HEK293T (cell line): ENCODE measurements around the gene TBC1D2.

Experiments used
- CTCF ChIA-PET: fragments of 350-600 bp; formaldehyde crosslinking; extraction: SDS; loops from one replicate; lab custom pipeline; 2021; ENCODE audit warnings: antibody characterized with exemption, inconsistent platforms; lab: Yijun Ruan, JAX
- POLR2A ChIA-PET: fragments of 350-600 bp; formaldehyde crosslinking; extraction: SDS; loops from one replicate; lab custom pipeline; 2020; ENCODE audit warnings: antibody characterized with exemption, inconsistent platforms; lab: Yijun Ruan, JAX
- DNase-seq: peaks from one replicate; pipeline ENCODE4 v3.0.0; 2012; ENCODE audit warnings: mixed read lengths; ENCODE audit errors: extremely low spot score
- ARNT ChIP-seq: fragments of 450-650 bp; IDR thresholded peaks from 2 replicates; pipeline ENCODE4 v1.6.1; 2017; ENCODE audit warnings: mild to moderate bottlenecking
- BHLHE40 ChIP-seq: fragments of 450-650 bp; IDR thresholded peaks from 2 replicates; pipeline ENCODE4 v1.6.1; 2016; ENCODE audit warnings: mild to moderate bottlenecking, moderate library complexity, borderline replicate concordance
- ELF4 ChIP-seq: fragments of 450-650 bp; IDR thresholded peaks from 2 replicates; pipeline ENCODE4 v1.6.1; 2017; ENCODE audit warnings: antibody characterized with exemption
- FOXA1 ChIP-seq: fragments of 450-650 bp; IDR thresholded peaks from 2 replicates; pipeline ENCODE4 v1.6.1; 2016; ENCODE audit warnings: mild to moderate bottlenecking
- FOXK2 ChIP-seq: fragments of 450-650 bp; IDR thresholded peaks from 2 replicates; pipeline ENCODE4 v1.6.1; 2016; ENCODE audit warnings: mild to moderate bottlenecking
- FOXM1 ChIP-seq: fragments of 450-650 bp; IDR thresholded peaks from 2 replicates; pipeline ENCODE4 v1.6.1; 2017; ENCODE audit warnings: mild to moderate bottlenecking, borderline replicate concordance
- HDGF ChIP-seq: fragments of 450-650 bp; IDR thresholded peaks from 2 replicates; pipeline ENCODE4 v1.6.1; 2017; ENCODE audit warnings: antibody characterized with exemption, borderline replicate concordance
- L3MBTL2 ChIP-seq: fragments of 450-650 bp; conservative IDR thresholded peaks from 2 replicates; pipeline ENCODE4 v1.6.1; 2016; ENCODE audit warnings: mild to moderate bottlenecking
- LEF1 ChIP-seq: fragments of 450-650 bp; IDR thresholded peaks from 2 replicates; pipeline ENCODE4 v1.6.1; 2017; ENCODE audit warnings: mild to moderate bottlenecking, borderline replicate concordance
- NFRKB ChIP-seq: fragments of 450-650 bp; IDR thresholded peaks from 2 replicates; pipeline ENCODE4 v1.6.1; 2016; ENCODE audit warnings: mild to moderate bottlenecking, moderate library complexity
- SP1 ChIP-seq: fragments of 450-650 bp; IDR thresholded peaks from 2 replicates; pipeline ENCODE4 v1.6.1; 2017
- SUZ12 ChIP-seq: fragments of 450-650 bp; IDR thresholded peaks from 2 replicates; pipeline ENCODE4 v1.6.1; 2016; ENCODE audit warnings: mild to moderate bottlenecking
- ZNF384 ChIP-seq: fragments of 450-650 bp; IDR thresholded peaks from 2 replicates; pipeline ENCODE4 v1.6.1; 2016
- TF ChIP-seq, protein P1 (sequence below): fragments of 450-650 bp; IDR thresholded peaks from 2 replicates; pipeline ENCODE4 v1.6.1; 2016

The TBC1D2 gene

DNA sequence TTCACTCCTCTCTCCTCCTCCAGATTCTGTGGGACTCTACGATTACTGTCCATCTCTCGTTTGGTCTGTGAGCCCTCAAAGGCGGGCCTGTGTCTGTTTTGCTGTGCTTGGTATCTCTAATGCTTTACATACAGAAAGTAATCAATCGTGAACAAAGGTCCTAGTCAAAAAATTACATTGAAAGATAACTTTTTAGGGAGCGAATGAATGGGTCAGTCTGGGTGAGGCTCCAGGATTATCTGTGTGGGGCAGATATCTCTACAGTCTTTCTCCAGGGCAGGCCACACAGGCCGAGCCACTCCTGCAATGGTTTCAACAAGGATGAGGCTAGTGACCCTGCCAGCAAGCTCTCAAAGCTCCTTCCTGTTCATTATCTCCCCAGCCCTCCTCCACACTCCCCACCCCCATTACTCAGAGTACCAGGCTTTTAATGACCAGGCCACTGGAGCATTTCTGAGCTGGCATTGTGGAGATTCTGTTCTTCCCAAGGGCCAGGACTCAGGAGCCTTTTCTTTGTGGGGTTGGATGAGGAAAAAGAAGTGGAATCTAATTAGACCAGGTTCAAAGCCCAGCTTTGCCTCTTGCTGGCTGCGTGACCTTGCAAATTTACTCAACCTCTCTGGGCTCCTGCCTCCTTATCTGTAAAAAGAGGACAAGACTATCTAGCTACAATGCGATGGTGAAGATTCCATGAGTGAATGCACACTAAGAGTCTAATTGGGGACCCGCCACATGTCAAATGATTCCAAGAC lies 73.2 kb downstream of the TBC1D2 start:
- ChIA-PET CTCF (no interaction called here), POLR2A (no interaction called here)
- TF ChIP-seq LEF1 = no peak
- no peak for TF ChIP-seq ARNT
- TF ChIP-seq, protein P1, sequence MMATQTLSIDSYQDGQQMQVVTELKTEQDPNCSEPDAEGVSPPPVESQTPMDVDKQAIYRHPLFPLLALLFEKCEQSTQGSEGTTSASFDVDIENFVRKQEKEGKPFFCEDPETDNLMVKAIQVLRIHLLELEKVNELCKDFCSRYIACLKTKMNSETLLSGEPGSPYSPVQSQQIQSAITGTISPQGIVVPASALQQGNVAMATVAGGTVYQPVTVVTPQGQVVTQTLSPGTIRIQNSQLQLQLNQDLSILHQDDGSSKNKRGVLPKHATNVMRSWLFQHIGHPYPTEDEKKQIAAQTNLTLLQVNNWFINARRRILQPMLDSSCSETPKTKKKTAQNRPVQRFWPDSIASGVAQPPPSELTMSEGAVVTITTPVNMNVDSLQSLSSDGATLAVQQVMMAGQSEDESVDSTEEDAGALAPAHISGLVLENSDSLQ = no peak
- TF ChIP-seq HDGF = no peak
- TF ChIP-seq FOXA1 = no peak
- TF ChIP-seq BHLHE40 = no peak
- TF ChIP-seq ELF4 = no peak
- no peak for TF ChIP-seq FOXM1
- no peak for DNase-seq

DNA sequence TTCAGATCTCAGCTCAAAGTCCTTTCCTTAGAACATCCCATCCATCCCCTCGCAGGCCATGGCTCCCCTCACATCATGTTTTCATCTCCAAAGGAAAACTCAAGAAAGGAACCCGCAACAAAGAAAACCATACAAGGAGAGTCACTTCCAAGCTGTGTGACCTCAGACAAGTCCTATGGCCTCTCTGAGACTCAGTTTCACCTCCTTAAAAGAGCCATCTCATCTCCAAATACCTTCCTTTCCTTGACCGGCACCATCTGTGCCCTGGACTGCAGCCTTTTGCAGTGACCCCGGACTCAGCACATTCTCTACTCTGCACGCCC lies 73.7 kb downstream of the TBC1D2 start:
- ChIA-PET CTCF (no interaction called here), POLR2A (no interaction called here)
- no peak for DNase-seq
- TF ChIP-seq, protein P1 = no peak

DNA sequence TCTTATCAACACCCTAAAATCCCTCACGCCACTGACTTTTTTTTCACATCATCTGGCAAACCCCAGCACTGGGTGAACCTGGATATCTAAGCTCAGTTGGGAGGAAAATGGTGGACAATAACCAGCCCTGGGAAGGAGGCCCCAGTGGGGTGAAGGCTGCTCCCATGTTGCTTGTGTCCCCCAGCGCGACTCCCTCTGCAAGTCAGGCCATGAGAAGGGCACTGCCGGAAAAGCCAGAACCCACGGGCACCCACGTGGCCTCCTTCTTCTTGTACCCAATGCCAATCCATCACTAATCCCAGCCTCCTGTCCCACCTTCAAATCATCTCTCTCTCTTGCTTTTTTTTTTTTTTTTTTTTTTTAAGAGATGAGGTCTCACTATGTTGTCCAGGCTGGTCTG lies 74.5 kb downstream of the TBC1D2 start:
- CTCF ChIA-PET = no interaction called here
- POLR2A ChIA-PET = no interaction called here
- no peak for DNase-seq
- no peak for TF ChIP-seq NFRKB
- no peak for TF ChIP-seq L3MBTL2

DNA sequence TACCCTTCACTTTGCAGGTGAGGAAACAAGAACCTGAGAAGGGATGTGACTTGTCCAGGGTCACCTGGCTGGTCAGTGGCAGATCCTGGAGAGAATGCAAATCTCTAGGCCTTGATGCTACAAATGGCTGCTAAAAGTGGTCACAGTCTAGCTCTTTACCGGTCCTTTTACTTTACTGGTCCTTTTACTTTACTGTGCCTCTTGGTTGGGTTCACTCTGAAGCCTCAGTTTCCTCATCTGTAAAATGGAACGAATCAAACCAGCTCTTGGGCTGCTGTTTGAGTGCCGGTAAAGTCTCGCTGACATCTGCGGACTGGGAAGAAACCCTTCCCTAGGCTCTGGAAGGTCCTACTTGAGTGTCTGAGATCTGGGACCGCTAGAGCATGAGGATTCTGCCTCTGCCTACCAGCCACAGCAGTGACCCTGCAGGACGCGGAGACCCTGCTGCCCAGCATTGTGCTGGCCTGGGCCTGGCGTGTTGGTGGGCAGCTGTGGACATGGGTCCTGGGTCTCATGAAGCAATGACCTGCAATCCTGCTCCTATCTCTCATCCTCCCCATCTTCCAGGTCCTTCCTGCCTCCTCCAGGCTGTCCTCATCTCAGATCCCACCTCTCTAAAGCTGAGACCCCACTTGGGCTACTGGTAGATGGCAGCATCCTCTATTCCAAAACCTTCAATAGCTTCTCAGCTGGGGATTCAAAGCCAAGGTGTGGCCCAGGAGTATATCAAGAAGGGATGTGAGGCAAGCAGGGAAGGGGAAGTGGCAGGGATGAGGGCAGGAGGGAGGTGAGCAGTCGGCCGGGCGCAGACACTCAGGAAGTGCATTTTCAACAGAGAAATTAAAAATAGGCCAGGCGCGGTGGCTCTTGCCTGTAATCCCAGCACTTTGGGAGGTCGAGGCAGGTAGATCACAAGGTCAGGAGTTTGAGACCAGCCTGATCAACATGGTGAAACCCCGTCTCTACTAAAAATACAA lies 76.3 kb downstream of the TBC1D2 start:
- no peak for DNase-seq
- CTCF ChIA-PET = interaction anchor here (1.2 kb wide), 1 partner anchor 77 kb away, joined by 4 read pairs; the partner anchor contains the start of gene TBC1D2
- POLR2A ChIA-PET = no interaction called here
- TF ChIP-seq SP1 (no peak), FOXA1 (no peak), LEF1 (no peak)
- TF ChIP-seq, protein P1 = no peak

DNA sequence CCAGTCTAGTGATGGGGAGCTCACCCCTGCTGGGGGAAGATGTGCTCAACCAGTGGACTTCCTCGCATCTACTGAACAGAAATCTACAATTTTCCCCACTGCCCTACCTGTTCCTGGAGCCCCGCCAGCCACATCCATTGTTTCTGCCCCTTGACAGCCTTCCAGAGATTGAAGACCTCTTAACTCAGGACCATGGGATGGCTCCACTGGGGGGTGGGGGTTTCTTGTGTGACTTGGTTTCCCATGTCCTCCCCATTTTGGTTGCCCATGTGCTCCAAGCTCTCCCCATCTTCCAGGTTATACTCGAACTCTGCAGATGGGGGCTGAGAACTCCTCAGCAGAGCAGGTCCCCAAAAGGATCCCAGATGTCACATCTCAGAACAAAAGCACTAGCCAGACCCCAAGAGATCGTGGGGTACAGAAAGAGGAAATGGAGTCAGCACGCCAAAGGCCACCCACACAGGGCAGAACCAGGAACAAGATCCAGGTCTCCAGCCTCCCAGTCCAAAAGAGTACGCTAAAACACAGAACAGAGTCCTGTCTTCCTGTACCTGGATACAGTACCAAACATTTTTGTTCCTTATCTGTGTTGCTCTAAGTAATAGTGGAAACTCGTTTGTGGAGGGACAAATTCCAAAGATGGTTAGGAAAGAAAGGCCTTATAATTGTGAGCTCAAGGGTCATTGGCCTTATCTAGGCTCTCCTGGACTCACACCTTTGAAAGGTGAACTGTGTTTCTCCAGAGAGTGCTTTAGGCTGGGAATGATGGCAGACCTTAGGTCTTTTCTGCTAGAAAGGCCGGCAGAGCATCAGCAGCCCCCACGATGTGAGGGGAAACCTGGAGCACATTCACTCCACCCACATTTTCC lies 78.8 kb downstream of the TBC1D2 start:
- CTCF ChIA-PET = no interaction called here
- TF ChIP-seq SP1 = no peak
- no peak for TF ChIP-seq SUZ12
- TF ChIP-seq FOXK2 = no peak
- POLR2A ChIA-PET = no interaction called here
- no peak for DNase-seq

DNA sequence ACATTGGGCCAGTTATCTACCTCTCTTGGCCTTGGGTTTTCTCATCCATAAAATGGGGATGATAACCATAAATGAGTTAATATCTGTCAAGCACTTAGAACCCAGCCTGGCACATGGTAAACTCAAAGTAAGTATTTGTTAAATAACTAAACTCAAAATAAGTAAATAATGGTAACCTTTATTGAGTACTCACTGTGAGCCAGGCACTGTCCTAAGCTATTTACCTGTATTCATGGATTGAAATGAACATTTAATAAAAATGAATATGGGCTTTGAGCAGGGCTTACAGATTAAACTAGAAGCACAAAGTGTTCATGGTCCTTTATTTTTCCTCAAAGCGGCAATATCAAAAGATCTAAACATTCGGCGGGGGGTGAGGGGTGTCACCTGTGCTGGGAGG lies 79.7 kb downstream of the TBC1D2 start:
- TF ChIP-seq SP1 = no peak
- TF ChIP-seq ARNT = no peak
- TF ChIP-seq FOXA1 = no peak
- TF ChIP-seq ZNF384 = no peak
- no peak for TF ChIP-seq FOXM1
- TF ChIP-seq HDGF = no peak
- TF ChIP-seq SUZ12 = no peak
- TF ChIP-seq, protein P1 = no peak
- TF ChIP-seq FOXK2 = no peak
- no peak for DNase-seq
- ChIA-PET CTCF (no interaction called here), POLR2A (no interaction called here)
